Stomach (tissue), 9 donors: Measurements from ENCODE around the gene PRKCA. TPM values are rescaled to one million over a fixed set of nuclear protein-coding genes. Genes with fewer than 3 reads are reported as not detected.

Source experiments
- DNase-seq, 2 donors: peaks; one replicate each; pipeline versions ENCODE4 v3.0.0 to v3.0.0-alpha.2; 2013 to 2019
- H3K27ac ChIP-seq, 5 donors: fragments of 200-600 bp in 4 of 5; sonication (generic) in 4 of 5; one replicate each; pipeline ENCODE4 v1.5.1; 2013 to 2019; ENCODE audit warnings: mild to moderate bottlenecking in 1 of 5, moderate library complexity in 1 of 5
- H3K27me3 ChIP-seq, 3 donors: fragments of 200-600 bp; sonication (generic); one replicate each; pipeline ENCODE4 v1.5.1; 2017 to 2019; ENCODE audit warnings: mixed run types in 1 of 3
- H3K36me3 ChIP-seq, 4 donors: fragments of 200-600 bp; sonication (generic); 1 replicate in 3 of 4; 2 replicates in 1 of 4; pipeline ENCODE4 v1.5.1; 2016 to 2019
- H3K4me1 ChIP-seq, 4 donors: fragments of 200-600 bp; sonication (generic); one replicate each; pipeline ENCODE4 v1.5.1; 2016 to 2019
- H3K4me3 ChIP-seq, 4 donors: fragments of 200-600 bp; sonication (generic) in 3 of 4; one replicate each; pipeline ENCODE4 v1.5.1; 2016 to 2019; ENCODE audit warnings: mild to moderate bottlenecking in 1 of 4
- H3K9me3 ChIP-seq, 4 donors: fragments of 200-600 bp; sonication (generic); one replicate each; pipeline ENCODE4 v1.5.1; 2016 to 2019
- EP300 ChIP-seq: sonication (generic); formaldehyde crosslinking; IDR thresholded peaks from one replicate; pipeline ENCODE4 v1.6.1; 2017; ENCODE audit warnings: antibody characterized with exemption
- POLR2A ChIP-seq, 4 donors: fragments of 450-650 bp; IDR thresholded peaks; one replicate each; pipeline ENCODE4 v1.6.1; 2016; ENCODE audit warnings: antibody characterized with exemption in 4 of 4, control low read depth in 2 of 4, mild to moderate bottlenecking in 1 of 4, moderate library complexity in 1 of 4
- POLR2AphosphoS5 ChIP-seq, 3 donors: sonication (generic); formaldehyde crosslinking; IDR thresholded peaks; one replicate each; pipeline ENCODE4 v1.6.1; 2016; ENCODE audit warnings: antibody characterized with exemption in 3 of 3
- WGBS, 5 donors: extraction: QIAGEN DNeasy Blood & Tissue Kit in 3 of 5; methylation state at CpG; one replicate each; pipeline versions ENCODE4 v1.1.5 to v1.1.7; 2013 to 2018; 5-methylcytosine and 5-hydroxymethylcytosine counted together
- intact Hi-C: fragments of 100-400 bp; cut with DNase I; formaldehyde crosslinking; loops from one replicate; pipeline ENCODE4 v1.15.1; 2023; ENCODE audit warnings: low total_unique reads
- polyA plus RNA-seq, 3 donors: library from polyadenylated mRNA; stranded (reverse); fragments of 200-250 nt; gene quantifications; one replicate each; pipeline ENCODE4 v1.2.3, GENCODE V29; 2013
- total RNA-seq, 5 donors: library from RNA; depleted of rRNA; stranded (reverse); fragments of >200 nt; gene quantifications; one replicate each; pipeline versions ENCODE4 v1.1.0 to v1.2.3, GENCODE V29; 2014 to 2016
- TF ChIP-seq, protein P1 (sequence below), 7 experiments: fragments of 450-650 bp in 4 of 7; fragments of 200-600 bp in 3 of 7; sonication (generic) in 3 of 7; IDR thresholded peaks; one replicate each; pipeline ENCODE4 v1.5.1; 2016 to 2019; ENCODE audit warnings: antibody characterized with exemption in 7 of 7, control low read depth in 2 of 7, mild to moderate bottlenecking in 1 of 7
- donor health status: healthy with polysubstance abuse.
- donor health status: Bipolar disorder and iron deficiency.
- donor health status: healthy.

The PRKCA gene
- total and polyA plus RNA-seq, 8 donors, result 2.1 to 41.1 (median 12.2) TPM

DNA sequence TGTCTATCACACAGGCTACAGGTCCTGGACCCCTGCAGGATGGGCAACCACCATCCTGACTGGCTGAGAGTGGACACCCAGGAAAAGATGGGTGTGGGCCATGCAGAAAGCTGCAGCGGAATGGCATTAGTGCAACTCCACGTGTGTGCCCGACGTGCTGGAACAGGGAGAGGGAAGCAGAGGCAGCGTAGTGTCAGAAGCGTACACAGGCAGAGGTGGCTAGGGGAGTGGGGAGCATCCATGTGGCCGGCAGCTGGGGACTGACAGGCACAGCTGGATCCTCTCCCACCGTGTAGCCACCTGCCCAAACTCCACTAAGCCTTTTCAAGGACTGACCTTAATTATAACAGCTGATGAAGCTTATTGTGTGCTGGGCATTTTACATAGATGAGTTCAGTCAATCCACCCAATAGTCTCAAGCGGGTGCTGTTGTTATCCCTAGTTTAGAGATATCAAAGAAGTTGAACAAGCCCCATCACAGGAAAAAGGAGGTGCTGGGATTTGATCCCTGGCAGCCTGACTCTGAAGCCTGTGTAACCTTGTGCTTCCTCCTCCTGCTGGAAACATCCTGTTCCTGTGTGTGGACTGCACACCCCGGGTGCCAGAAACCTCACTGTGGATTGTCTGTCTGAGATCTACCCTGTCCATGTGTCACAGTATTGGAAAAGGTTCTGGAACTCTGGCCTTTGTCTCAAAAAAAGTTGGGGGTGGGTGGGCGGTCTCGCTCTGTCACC, 114.0 kb downstream of the PRKCA start:
- peaks cover 0 to 58% (median 27%) of the 10 kb centered on the region in 4 donors for H3K4me1 ChIP-seq
- whole genome bisulfite sequencing, 5 donors, result 82 to 91% (median 87%) methylated on average over 12 of the region's 12 CpGs
- DNase-seq, result no peak
- peak overlapping the region in 1 of 5 donors; percentile 47 for H3K27ac ChIP-seq
- H3K36me3 ChIP-seq, result no peaks in the 10 kb centered on the region
- intact Hi-C loops, result no loop called here
- H3K27me3 ChIP-seq, result no peaks in the 10 kb centered on the region
- no peak overlapping the region for H3K4me3 ChIP-seq
- TF ChIP-seq EP300 (no peak), POLR2AphosphoS5 (IDR thresholded peaks at IDR 0.05) (no peak), POLR2A (IDR thresholded peaks at IDR 0.05) (no peak)
- TF ChIP-seq, protein P1, sequence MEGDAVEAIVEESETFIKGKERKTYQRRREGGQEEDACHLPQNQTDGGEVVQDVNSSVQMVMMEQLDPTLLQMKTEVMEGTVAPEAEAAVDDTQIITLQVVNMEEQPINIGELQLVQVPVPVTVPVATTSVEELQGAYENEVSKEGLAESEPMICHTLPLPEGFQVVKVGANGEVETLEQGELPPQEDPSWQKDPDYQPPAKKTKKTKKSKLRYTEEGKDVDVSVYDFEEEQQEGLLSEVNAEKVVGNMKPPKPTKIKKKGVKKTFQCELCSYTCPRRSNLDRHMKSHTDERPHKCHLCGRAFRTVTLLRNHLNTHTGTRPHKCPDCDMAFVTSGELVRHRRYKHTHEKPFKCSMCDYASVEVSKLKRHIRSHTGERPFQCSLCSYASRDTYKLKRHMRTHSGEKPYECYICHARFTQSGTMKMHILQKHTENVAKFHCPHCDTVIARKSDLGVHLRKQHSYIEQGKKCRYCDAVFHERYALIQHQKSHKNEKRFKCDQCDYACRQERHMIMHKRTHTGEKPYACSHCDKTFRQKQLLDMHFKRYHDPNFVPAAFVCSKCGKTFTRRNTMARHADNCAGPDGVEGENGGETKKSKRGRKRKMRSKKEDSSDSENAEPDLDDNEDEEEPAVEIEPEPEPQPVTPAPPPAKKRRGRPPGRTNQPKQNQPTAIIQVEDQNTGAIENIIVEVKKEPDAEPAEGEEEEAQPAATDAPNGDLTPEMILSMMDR (IDR thresholded peaks at IDR 0.05), result no peak
- no peaks in the 10 kb centered on the region for H3K9me3 ChIP-seq

DNA sequence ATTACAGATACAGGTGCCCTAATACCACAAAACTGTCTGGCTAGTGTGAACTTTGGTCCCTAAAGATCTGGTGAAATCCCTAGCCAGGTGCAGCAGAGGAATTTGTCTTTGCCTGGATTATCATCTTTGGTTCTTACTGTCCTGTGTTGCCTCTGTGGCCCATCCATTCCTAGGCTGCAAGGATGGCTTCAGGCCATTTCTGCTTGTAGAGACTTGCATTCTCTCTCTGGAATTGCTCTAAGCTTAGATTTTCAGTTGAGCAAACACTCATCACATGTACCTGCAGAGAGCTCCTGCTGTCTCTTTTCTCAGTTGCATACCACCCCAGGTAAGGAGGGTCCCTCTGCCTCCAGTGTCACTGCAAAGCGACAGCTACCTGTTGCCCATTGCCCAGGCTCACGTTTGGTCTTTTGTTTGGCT, 114.9 kb downstream of the PRKCA start:
- 33 to 56% (median 36%) methylated on average over 2 of the region's 2 CpGs for WGBS, 5 donors
- intact Hi-C loops, result no loop called here
- no peak for DNase-seq
- Histone ChIP-seq H3K27ac (peak overlapping the region in 1 of 5 donors; percentile 1), H3K27me3 (no peaks in the 10 kb centered on the region), H3K4me1 (peaks cover 0 to 64% (median 27%) of the 10 kb centered on the region in 4 donors), H3K36me3 (no peaks in the 10 kb centered on the region), H3K9me3 (no peaks in the 10 kb centered on the region), H3K4me3 (no peak overlapping the region)
- TF ChIP-seq, protein P1 (IDR thresholded peaks at IDR 0.05), result no peak
- no peak for TF ChIP-seq POLR2A (IDR thresholded peaks at IDR 0.05)
- TF ChIP-seq EP300, result no peak
- TF ChIP-seq POLR2AphosphoS5 (IDR thresholded peaks at IDR 0.05), result no peak

DNA sequence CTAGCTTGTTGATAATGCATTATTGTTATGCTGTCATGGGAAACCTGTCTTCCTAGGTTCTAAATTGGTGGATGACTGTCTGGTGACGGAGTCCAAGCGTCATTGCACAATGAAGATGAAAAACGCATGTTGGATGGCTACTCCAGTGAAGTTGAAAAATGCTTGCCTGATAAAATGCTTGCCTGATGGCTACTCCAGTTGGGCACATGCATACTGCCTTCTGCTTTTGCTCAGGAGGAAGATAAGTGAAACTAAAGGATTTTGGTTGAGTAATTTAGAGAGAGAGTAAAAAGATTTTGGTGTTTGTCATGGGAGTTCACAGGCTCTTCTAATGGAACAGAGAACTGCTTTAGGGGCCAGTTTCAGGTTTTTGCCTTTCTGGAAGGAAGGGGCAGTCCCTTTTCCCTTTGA, 118.6 kb downstream of the PRKCA start:
- H3K4me1 ChIP-seq, result peaks cover 0 to 43% (median 19%) of the 10 kb centered on the region in 4 donors
- TF ChIP-seq POLR2AphosphoS5 (IDR thresholded peaks at IDR 0.05) (peak in 1 of 3 donors; percentile 49), EP300 (no peak)
- TF ChIP-seq, protein P1 (IDR thresholded peaks at IDR 0.05), result no peak
- no peak overlapping the region for H3K4me3 ChIP-seq
- no peaks in the 10 kb centered on the region for H3K9me3 ChIP-seq
- no peaks in the 10 kb centered on the region for H3K36me3 ChIP-seq
- H3K27ac ChIP-seq, result peak overlapping the region in 1 of 5 donors; percentile 62
- H3K27me3 ChIP-seq, result no peaks in the 10 kb centered on the region
- no peak for DNase-seq
- intact Hi-C loops, result no loop called here
- WGBS, 5 donors, result 60 to 91% (median 77%) methylated on average over 3 of the region's 3 CpGs

DNA sequence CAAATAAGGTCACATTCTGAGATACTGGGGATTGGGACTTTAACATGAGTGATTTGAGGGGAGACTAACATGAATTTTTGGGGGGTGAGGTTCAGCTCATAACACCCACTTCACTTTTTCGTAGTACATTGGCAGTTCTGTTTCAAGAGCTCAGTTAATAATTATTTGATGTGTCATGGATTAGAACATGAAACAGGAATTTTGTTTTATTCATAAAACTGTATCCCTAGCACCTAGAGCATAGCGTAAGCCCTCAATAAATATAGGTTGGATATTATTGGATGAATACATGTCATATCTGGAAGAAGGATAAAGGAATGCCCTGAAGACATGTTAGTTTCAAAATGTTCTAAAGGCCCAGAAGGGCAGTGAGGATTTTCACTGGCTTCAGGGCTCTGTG, 119.8 kb downstream of the PRKCA start:
- H3K27ac ChIP-seq, result peak overlapping the region in 1 of 5 donors; percentile 62
- H3K27me3 ChIP-seq, result no peaks in the 10 kb centered on the region
- TF ChIP-seq EP300, result no peak
- no peak for TF ChIP-seq POLR2A (IDR thresholded peaks at IDR 0.05)
- no peak for TF ChIP-seq POLR2AphosphoS5 (IDR thresholded peaks at IDR 0.05)
- TF ChIP-seq, protein P1 (IDR thresholded peaks at IDR 0.05), result no peak
- peaks cover 0 to 33% (median 15%) of the 10 kb centered on the region in 4 donors for H3K4me1 ChIP-seq
- no peak for DNase-seq
- no peak overlapping the region for H3K4me3 ChIP-seq
- H3K9me3 ChIP-seq, result no peaks in the 10 kb centered on the region
- 78 to 94% (median 89%) methylated on average over 2 of the region's 2 CpGs for WGBS, 5 donors
- intact Hi-C loops, result no loop called here
- no peaks in the 10 kb centered on the region for H3K36me3 ChIP-seq
